ENCODE results near the gene CTSD.
"Not testable (repeated sequence)": the region's sequence is repeated elsewhere in the genome, so short reads cannot be mapped to it uniquely, and the experiment has no call there.

Gene CTSD

GRCh38 chr11:1770528-1770927 lies 6.8 kb upstream of the CTSD start:
- FAIRE-seq: no peak
- DNase-seq (ENCODE audit: low spot score): no peak

- DNase-seq (ENCODE audit: low spot score) (no peak), FAIRE-seq (no peak)
Measured at GRCh38 chr11:1770061-1770460, 6.3 kb upstream of the CTSD start.

DNA sequence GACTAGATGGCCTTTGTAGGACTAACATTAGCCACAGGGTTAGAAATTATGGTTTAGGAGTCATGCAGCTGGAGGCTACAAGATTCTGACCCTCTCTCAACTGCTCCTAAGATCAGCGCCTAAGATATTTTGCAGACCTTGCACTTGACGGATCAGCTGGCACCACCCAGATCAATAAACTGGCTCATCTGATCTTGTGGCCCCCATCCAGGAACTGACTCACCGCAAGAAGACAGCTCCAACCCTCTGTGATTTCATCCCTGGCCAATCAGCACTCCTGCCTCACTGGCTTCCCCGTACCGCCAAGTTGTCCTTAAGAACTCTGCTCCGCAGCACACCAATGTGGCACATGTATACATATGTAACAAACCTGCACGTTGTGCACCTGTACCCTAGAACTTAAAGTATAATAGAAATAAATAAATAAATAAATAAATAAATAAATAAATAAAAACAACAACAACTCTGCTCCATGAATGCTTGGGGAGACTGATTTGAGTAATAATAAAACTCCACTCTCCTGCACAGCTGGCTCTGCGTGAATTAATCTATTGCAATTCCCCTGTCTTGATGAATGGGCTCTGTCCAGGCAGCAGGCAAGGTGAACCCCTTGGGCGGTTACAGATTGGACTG lies 5.7 kb upstream of the CTSD start:
- FAIRE-seq: not testable (repeated sequence)

GRCh38 chr11:1768141-1768469 lies 4.4 kb upstream of the CTSD start:
- no peak for FAIRE-seq
- DNase-seq (ENCODE audit: low spot score): no peak

More for the DNA sequence above, 5.7 kb upstream of the CTSD start:
- DNase-seq (ENCODE audit: low spot score): not testable (repeated sequence)

DNA sequence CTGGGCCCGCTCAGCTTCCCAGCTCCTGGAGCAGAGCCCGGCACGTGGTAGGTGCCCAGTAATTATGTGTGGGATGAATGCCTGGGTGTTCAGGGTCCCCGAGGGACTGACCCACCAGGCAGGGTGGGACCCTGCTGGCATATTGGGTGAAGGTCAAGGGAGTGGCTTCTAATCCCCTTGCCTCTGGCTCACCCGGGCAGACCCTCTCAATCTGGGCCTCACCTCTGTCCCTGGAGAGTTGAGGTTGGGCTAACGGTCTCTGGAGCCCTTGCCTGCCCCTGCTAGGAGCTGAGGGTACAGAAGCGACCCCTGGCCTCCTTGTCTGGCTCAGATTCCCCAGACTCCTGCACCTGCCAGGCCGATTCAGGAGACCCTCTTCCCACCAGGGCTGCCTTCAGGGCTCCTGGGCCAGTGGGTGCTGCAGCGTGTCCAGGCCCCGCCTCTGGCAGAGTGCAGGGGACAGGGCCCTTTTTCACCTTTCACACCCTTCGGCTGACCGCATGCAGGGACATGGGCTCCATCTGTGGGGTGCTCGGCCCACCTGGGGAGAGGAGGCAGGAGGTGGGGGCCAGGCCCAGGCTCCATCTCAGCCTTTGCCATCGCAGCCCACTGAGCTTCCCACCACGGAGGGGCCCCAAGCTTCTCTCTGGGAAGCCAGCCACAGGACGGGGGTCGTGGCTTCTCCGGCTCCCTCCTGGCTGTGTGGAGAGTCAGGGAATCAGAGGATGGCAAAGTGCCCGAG lies 3.8 kb upstream of the CTSD start:
- DNase-seq (ENCODE audit: low spot score) (no peak), FAIRE-seq (no peak)

GRCh38 chr11:1766719-1767398 lies 3.1 kb upstream of the CTSD start:
- no peak for DNase-seq (ENCODE audit: low spot score)
- FAIRE-seq: no peak

DNA sequence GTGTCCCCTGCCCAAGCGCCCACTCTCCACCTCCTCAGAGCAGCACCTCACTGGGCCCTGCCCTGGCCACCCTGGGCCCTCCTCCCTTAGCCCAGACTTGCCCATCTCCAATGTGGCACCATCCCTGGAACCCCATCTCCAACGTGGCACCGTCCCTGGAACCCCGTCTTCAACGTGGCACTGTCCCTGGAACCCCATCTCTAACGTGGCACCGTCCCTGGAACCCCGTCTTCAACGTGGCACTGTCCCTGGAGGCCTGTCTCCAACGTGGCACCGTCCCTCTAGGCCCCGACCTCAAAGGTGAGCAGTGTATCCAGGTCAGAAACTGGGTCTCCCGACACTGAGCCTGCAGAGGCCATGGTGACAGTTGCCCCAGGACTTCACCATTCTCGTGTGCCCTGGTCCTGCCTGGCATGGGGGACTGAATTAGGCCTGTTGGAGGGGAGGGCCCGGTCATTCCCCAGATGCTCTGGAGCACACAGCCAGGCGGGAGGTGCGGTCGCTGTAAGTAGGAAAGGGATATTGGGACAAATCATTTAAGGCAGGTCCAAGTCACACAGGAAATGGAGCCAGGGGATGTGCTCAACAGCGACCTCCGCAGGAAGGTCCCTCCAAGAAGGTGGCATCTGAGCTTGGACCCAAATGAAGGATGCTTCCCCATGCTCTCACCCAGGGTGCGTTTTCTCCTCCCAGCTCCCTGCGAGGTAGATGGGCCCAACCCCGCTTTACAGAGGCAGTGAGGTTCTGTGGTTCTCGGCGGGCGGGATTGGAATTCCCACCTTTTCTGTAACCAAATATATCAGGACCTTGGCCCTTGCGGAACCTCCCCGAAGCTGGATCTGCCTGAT lies 2.4 kb upstream of the CTSD start:
- DNase-seq (ENCODE audit: low spot score) (no peak), FAIRE-seq (no peak)

DNA sequence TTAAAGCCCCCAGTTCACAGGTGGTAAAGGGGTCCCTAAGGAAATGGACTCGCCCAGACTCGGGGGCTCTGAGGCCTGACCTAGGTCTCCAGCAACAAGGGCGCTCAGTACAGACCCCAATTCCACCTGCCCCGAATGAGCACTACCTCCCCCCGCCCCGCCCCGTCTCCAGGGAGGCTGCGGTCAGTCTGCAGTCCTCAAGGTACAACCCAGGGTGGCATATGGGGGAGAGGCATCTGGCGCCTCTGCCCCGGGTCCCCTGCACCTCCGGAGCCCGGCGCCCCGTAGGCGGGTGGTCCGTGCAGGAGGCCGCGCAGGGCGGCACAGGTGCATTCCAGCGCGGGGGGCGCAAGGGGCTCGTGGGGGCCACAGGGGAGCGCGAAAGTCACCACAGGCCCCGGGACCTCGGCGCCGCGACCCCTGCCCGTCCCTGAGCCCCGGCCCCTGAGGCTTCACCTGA lies 361 bp downstream of the CTSD start:
- DNase-seq (ENCODE audit: low spot score) (no peak), FAIRE-seq (no peak)

- DNase-seq (ENCODE audit: low spot score) (no peak), FAIRE-seq (no peak)
Measured at GRCh38 chr11:1762537-1763302, 1.0 kb downstream of the CTSD start.

DNA sequence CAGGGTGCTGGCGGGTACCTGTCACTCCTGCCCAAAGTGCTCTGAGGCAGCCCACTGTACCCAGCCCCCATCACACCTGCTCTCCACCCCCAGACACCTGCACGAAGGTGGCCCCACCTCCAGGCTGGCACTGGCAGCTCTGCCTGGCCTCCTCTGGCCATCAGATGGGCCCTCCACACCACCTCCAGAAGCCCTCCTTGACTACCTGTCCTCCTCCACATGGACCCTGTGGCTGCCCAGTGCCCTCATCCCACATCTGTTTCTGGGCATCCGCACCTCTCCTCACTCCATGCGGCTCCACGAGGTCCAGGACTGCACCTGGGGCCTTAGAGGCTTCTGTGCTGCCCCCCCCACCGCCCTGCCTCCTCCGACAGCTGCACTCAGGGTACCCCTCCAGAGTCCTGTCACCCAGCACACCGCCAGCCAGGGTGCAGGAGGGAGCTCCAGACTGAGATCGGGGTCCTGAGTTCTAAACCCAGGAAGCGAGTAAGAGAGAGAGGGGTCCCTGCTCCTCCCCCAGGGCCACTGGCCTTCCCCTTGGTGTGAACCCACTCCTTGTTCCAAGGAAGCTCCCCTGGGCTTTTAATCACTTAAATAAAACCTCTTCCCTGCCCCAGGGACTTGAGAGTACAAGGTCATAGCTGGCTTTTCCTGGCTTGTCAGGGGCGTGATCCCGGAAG lies 1.7 kb downstream of the CTSD start:
- DNase-seq (ENCODE audit: low spot score) (no peak), FAIRE-seq (no peak)

- DNase-seq (ENCODE audit: low spot score) (no peak), FAIRE-seq (no peak)
Measured at GRCh38 chr11:1761110-1761856, 2.4 kb downstream of the CTSD start.

- no peak for DNase-seq (ENCODE audit: low spot score)
Measured at GRCh38 chr11:1760351-1761109, 3.2 kb downstream of the CTSD start.

DNA sequence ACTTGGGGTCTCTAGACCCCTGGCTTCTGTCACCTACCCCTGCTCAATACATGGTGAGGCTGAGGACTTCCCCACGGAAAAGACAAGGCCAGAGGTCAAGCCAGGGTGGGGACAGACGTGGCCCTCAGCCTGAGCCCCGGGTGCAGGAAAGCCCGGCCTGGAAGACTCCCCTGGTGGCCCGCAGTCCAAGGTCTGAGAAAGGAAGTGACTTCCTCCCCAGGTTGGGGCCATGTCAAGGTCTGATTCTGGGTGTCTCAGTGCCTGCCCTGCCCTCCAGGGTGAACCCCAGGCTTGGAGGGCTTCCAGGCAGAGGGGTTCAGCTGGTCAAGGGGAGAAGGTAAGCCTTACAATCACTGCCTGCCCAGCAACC lies 3.9 kb downstream of the CTSD start:
- no peak for DNase-seq (ENCODE audit: low spot score)
- no peak for FAIRE-seq

More at GRCh38 chr11:1760351-1761109, 3.2 kb downstream of the CTSD start:
- no peak for FAIRE-seq

DNA sequence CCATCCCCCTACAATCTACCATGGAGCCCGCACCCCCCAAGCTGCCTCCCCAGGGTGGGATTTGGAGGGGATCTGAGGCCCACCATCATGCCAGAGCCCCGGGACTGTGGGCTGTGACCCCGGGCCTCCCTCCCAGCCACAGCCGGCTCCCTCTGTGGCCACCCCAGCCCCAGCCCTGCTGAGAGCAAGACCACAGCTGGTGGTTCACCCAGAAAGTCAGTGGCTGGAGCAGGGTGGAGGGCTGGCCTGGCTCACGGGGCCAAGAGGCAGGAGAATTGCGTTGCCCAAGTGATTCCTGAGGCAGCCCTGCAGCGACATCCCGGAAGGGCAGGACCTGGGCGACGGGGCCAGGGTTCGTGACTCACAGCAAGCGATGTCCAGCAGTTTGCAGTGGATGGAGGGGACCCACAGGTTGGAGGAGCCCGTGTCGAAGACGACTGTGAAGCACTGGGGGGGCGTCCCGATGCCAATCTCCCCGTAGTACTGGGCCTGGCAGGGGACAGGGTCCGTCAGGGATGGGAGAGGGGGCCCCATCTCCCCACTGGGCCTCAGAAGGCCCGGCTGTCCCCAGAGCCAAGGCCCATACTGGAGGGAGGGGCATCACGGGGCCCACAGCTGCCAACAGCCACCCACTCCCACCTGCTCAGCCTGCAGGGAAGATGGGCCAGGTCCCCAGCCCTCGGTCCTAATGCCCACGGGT lies 4.4 kb downstream of the CTSD start:
- DNase-seq (ENCODE audit: low spot score) (no peak), FAIRE-seq (no peak)

DNA sequence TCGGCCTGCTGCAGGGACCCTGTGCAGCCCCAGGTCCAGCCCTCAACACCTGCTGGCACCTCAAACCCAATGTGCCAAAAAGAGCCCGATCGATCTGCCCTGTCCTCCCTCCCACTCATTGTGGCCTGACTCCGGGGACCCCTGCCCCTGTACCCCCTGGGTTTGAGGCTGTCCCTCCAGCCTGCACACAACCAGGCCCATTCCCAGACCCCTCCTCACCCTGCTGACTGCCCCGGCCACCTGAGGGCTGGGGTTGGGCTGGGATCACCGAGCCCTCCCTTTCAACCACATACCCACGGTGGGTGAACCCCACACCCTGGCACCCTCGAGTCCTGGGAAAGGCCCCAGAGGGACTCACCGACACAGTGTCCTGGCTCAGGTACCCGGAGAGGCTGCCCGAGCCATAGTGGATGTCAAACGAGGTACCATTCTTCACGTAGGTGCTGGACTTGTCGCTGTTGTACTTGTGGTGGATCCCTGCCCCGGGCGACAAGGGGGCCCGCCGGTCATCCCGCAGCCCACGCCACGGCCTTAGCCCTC lies 5.0 kb downstream of the CTSD start:
- DNase-seq (ENCODE audit: low spot score): no peak
- FAIRE-seq: no peak

GRCh38 chr11:1757861-1758610 lies 5.7 kb downstream of the CTSD start:
- DNase-seq (ENCODE audit: low spot score) (no peak), FAIRE-seq (no peak)
